ENCODE data around the gene MTFMT.
A peak's percentile ranks its signal among the peaks of the same experiment; 100 is the strongest.
"Not testable (repeated sequence)": the region's sequence is repeated elsewhere in the genome, so short reads cannot be mapped to it uniquely, and the experiment has no call there.

The MTFMT gene

DNA sequence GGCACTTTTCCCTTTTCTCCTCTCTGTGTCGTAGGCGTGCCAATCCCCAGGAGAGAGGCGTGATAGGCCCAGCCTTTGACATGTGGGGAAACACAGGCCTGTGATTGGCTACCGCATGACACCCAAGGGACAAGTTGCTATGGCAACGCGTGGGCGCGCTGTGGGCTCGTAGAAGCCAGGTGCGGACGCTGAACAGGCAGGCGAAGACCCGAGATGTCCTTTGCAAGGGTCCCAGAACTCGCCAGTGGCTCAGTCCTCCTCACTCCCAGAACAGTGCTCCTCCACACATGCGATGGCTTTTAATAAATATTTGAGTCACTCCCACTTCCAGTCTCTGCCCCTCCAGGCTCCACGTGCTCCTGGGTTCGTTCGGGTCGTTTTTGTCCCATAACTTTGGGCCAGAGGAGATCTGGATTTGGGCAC, 20.0 kb upstream of the MTFMT start:
- H3K4me3 ChIP-seq (ENCODE audit: low read length): peak overlapping the region; percentile 28
- no peaks in the 10 kb centered on the region for H3K4me1 ChIP-seq (ENCODE audit: insufficient read depth, low read length)
- WGBS: 9% methylated on average over 19 of the region's 19 CpGs
- H3K27ac ChIP-seq (ENCODE audit: low read depth, low read length): no peak overlapping the region
- no peaks in the 10 kb centered on the region for H3K9me3 ChIP-seq (ENCODE audit: insufficient read depth, low read depth, low read length)
- no peak overlapping the region for H3K9ac ChIP-seq (ENCODE audit: low read depth, low read length)
- no peaks in the 10 kb centered on the region for H3K36me3 ChIP-seq (ENCODE audit: insufficient read depth, low read length)
- no peaks in the 10 kb centered on the region for H3K27me3 ChIP-seq (ENCODE audit: insufficient read depth, low read length)

GRCh38 chr15:65048241-65048640, 18.8 kb upstream of the MTFMT start:
- no peaks in the 10 kb centered on the region for H3K27me3 ChIP-seq (ENCODE audit: insufficient read depth, low read length)
- H3K36me3 ChIP-seq (ENCODE audit: insufficient read depth, low read length): no peaks in the 10 kb centered on the region
- 95% methylated on average over 2 of the region's 2 CpGs for WGBS
- H3K9ac ChIP-seq (ENCODE audit: low read depth, low read length): no peak overlapping the region
- no peaks in the 10 kb centered on the region for H3K4me1 ChIP-seq (ENCODE audit: insufficient read depth, low read length)
- H3K9me3 ChIP-seq (ENCODE audit: insufficient read depth, low read depth, low read length): no peaks in the 10 kb centered on the region
- no peak overlapping the region for H3K27ac ChIP-seq (ENCODE audit: low read depth, low read length)
- H3K4me3 ChIP-seq (ENCODE audit: low read length): no peak overlapping the region

DNA sequence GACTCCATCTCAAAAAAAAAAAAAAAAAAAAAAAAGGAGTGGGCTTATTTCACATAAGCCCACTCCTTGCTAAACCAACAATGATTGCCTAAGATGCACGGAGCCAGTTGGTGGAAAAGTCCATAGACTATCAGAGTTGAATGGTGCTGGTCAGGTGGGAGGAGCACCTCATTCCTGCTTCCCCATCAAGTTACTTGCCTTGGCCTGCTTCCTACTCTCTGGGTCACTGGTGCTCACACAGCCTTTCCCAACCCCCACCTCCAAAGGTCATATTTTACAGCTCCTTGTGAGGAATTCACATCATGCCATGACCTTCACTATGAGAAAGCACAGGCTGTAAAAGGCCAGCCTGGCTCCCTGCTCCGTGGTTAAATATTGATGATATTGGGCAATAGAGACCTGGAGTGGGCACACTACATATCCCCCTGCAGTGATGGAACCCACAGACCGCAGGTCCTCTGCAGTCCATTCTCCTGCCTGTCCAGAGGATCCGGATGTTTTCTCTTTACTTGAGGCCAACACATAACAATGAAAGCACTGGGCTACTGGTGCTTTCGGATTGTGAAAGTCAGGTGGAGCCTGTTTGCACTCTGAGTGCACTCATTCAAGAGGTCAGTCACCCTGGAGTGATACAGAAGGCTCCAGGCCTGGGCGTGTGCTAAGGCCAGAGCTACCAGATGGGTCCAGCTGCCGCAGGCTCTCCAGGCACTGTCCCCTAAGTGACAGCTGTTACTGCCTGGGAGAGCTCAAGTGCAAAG, 15.5 kb upstream of the MTFMT start, which contains the start of gene SLC51B:
TSS of gene SLC51B (plus strand) at position 664 of the 758 bp plus-strand sequence. CDS start 4,618 bp downstream, outside the sequence.
- WGBS: 88% methylated on average over 7 of the region's 7 CpGs
- Histone ChIP-seq H3K27me3 (ENCODE audit: insufficient read depth, low read length) (no peaks in the 10 kb centered on the region), H3K4me1 (ENCODE audit: insufficient read depth, low read length) (no peaks in the 10 kb centered on the region), H3K27ac (ENCODE audit: low read depth, low read length) (no peak within 1 kb of the TSS), H3K9me3 (ENCODE audit: insufficient read depth, low read depth, low read length) (no peaks in the 10 kb centered on the region), H3K4me3 (ENCODE audit: low read length) (no peak within 1 kb of the TSS), H3K36me3 (ENCODE audit: insufficient read depth, low read length) (no peaks in the 10 kb centered on the region), H3K9ac (ENCODE audit: low read depth, low read length) (no peak within 1 kb of the TSS)

- H3K36me3 ChIP-seq (ENCODE audit: insufficient read depth, low read length); H3K9ac ChIP-seq (ENCODE audit: low read depth, low read length); H3K27me3 ChIP-seq (ENCODE audit: insufficient read depth, low read length); H3K4me1 ChIP-seq (ENCODE audit: insufficient read depth, low read length); H3K9me3 ChIP-seq (ENCODE audit: insufficient read depth, low read depth, low read length); H3K27ac ChIP-seq (ENCODE audit: low read depth, low read length); H3K4me3 ChIP-seq (ENCODE audit: low read length): not testable (repeated sequence)
- 92% methylated on average over 5 of the region's 5 CpGs for WGBS
Measured at GRCh38 chr15:65044218-65044617, 14.8 kb upstream of the MTFMT start.

DNA sequence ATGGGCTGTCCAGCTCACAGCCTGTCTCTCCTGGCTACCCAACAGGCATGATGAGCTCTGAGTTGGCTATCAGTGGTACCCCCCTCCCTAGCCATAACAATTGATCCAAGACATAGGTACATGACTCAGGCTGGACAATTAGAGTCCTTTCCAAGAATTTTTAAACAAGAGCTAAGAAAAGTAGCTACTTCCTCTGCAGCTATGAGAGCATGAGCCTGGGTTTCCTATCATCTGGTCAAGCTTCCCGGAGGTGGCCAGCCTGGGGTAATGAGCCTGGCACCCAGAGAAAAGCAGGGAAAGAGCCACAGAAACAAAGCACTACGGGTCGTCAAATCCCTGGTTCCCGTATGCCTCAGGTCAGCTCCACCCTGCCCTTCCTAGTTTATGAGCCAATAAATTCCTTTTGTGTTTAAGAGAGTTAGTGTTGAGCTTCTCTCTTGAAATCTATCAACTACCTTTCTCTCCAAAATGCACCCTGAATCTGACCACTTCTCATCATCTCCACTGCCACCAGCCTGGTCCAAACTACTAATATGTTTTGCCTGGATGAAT, 13.4 kb upstream of the MTFMT start:
- Histone ChIP-seq H3K9ac (ENCODE audit: low read depth, low read length) (no peak overlapping the region), H3K27ac (ENCODE audit: low read depth, low read length) (no peak overlapping the region), H3K36me3 (ENCODE audit: insufficient read depth, low read length) (no peaks in the 10 kb centered on the region), H3K4me3 (ENCODE audit: low read length) (no peak overlapping the region), H3K27me3 (ENCODE audit: insufficient read depth, low read length) (no peaks in the 10 kb centered on the region), H3K4me1 (ENCODE audit: insufficient read depth, low read length) (no peaks in the 10 kb centered on the region), H3K9me3 (ENCODE audit: insufficient read depth, low read depth, low read length) (no peaks in the 10 kb centered on the region)
- WGBS: 90% methylated on average over 4 of the region's 4 CpGs

DNA sequence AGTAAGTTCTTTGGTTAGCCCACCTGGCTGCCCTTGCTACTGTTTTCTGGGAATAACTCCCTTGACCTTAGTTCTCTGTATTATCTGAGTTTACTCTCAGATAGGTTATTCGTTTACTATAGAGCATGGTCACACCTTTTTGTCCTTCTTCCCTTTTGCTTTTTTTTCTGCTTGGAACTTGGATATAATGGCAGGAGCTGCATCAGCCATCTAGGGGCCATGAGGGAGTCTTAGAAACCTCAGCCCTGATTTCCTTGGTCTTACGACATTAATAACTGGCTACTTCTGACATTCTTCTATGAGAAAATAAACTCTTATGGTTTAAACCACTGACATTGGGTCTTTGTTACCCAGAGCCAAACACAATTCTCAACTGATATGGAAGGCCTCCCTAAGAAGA, 12.3 kb upstream of the MTFMT start:
- H3K9ac ChIP-seq (ENCODE audit: low read depth, low read length): no peak overlapping the region
- H3K4me1 ChIP-seq (ENCODE audit: insufficient read depth, low read length): no peaks in the 10 kb centered on the region
- H3K9me3 ChIP-seq (ENCODE audit: insufficient read depth, low read depth, low read length): no peaks in the 10 kb centered on the region
- no peak overlapping the region for H3K4me3 ChIP-seq (ENCODE audit: low read length)
- no peaks in the 10 kb centered on the region for H3K36me3 ChIP-seq (ENCODE audit: insufficient read depth, low read length)
- no peaks in the 10 kb centered on the region for H3K27me3 ChIP-seq (ENCODE audit: insufficient read depth, low read length)
- no peak overlapping the region for H3K27ac ChIP-seq (ENCODE audit: low read depth, low read length)
- WGBS: 98% methylated on average over 2 of the region's 2 CpGs

DNA sequence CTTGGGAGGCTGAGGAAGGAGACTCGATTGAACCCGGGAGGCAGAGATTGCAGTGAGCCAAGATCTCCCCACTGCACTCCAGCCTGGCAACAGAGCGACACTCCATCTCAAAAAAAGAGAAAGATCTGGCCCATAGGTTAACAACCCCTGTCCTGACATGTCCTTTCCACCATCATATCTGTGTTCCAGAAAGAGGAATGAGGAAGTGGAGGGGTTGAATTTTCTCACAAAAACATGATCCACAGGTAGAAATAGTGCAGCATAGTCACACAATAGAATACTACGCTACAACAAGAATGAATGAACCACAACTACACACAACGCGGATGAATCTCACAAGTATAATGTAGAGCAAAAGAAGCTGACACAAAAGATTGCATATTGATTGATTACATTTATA, 11.0 kb upstream of the MTFMT start:
- WGBS: 96% methylated on average over 4 of the region's 6 CpGs
- H3K4me1 ChIP-seq (ENCODE audit: insufficient read depth, low read length): no peaks in the 10 kb centered on the region

GRCh38 chr15:65038836-65039235, 9.4 kb upstream of the MTFMT start:
- H3K27ac ChIP-seq (ENCODE audit: low read depth, low read length): no peak overlapping the region

More for the DNA sequence above, 11.0 kb upstream of the MTFMT start:
- no peak overlapping the region for H3K4me3 ChIP-seq (ENCODE audit: low read length)
- H3K27ac ChIP-seq (ENCODE audit: low read depth, low read length): no peak overlapping the region
- H3K27me3 ChIP-seq (ENCODE audit: insufficient read depth, low read length): no peaks in the 10 kb centered on the region
- no peaks in the 10 kb centered on the region for H3K9me3 ChIP-seq (ENCODE audit: insufficient read depth, low read depth, low read length)
- no peaks in the 10 kb centered on the region for H3K36me3 ChIP-seq (ENCODE audit: insufficient read depth, low read length)
- H3K9ac ChIP-seq (ENCODE audit: low read depth, low read length): no peak overlapping the region

DNA sequence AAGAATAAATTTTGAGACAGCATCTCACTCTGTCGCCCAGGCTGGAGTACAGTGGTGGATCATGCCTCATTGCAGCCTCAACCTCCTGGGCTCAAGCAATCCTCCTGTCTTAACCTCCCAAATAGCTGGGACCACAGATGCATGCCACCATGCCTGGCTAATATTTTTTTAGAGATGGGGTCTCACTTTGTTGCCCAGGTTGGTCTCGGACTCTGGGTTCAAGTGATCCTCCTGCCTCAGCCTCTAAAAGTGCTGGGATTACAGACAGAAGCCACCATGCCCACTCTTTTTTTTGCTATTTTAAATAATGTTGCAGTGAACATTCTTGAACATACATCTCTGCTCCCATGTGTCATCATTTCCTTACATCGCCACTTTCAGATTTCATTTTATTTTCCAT, 9.0 kb upstream of the MTFMT start:
- no peak overlapping the region for H3K27ac ChIP-seq (ENCODE audit: low read depth, low read length)
- no peaks in the 10 kb centered on the region for H3K27me3 ChIP-seq (ENCODE audit: insufficient read depth, low read length)
- 94% methylated on average over 3 of the region's 3 CpGs for WGBS
- no peak overlapping the region for H3K9ac ChIP-seq (ENCODE audit: low read depth, low read length)
- H3K9me3 ChIP-seq (ENCODE audit: insufficient read depth, low read depth, low read length): no peaks in the 10 kb centered on the region
- no peak overlapping the region for H3K4me3 ChIP-seq (ENCODE audit: low read length)
- peaks cover 2% of the 10 kb centered on the region; the same call in 1 of the 2 replicates for H3K4me1 ChIP-seq (ENCODE audit: insufficient read depth, low read length)
- no peaks in the 10 kb centered on the region for H3K36me3 ChIP-seq (ENCODE audit: insufficient read depth, low read length)

More at GRCh38 chr15:65038836-65039235, 9.4 kb upstream of the MTFMT start:
- Histone ChIP-seq H3K9ac (ENCODE audit: low read depth, low read length) (no peak overlapping the region), H3K36me3 (ENCODE audit: insufficient read depth, low read length) (no peaks in the 10 kb centered on the region), H3K9me3 (ENCODE audit: insufficient read depth, low read depth, low read length) (no peaks in the 10 kb centered on the region), H3K27me3 (ENCODE audit: insufficient read depth, low read length) (no peaks in the 10 kb centered on the region), H3K4me3 (ENCODE audit: low read length) (no peak overlapping the region), H3K4me1 (ENCODE audit: insufficient read depth, low read length) (no peaks in the 10 kb centered on the region)
- 85% methylated on average over 5 of the region's 5 CpGs for WGBS

DNA sequence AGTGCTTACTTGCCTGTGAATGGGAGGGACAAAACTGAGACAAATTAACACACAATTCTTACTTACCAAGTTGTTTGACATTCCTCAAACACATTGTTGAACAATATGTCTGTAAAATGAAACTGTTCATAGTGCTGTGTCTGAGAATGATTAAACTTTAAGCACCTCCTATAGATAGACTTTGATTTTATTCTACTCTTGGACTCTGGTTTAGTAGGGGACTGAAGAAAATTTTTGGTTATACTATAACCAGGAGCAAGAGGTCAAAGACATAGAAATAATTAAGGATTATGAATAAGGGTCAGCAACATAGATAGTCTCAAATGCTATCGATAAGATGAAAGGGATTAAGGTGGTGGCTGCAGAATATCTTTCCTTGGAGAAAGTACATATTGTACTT, 7.9 kb upstream of the MTFMT start:
- Histone ChIP-seq H3K9me3 (ENCODE audit: insufficient read depth, low read depth, low read length) (no peaks in the 10 kb centered on the region), H3K9ac (ENCODE audit: low read depth, low read length) (no peak overlapping the region), H3K27me3 (ENCODE audit: insufficient read depth, low read length) (no peaks in the 10 kb centered on the region), H3K4me1 (ENCODE audit: insufficient read depth, low read length) (peaks cover 5% of the 10 kb centered on the region; the same call in 1 of the 2 replicates), H3K36me3 (ENCODE audit: insufficient read depth, low read length) (no peaks in the 10 kb centered on the region), H3K27ac (ENCODE audit: low read depth, low read length) (no peak overlapping the region), H3K4me3 (ENCODE audit: low read length) (no peak overlapping the region)
- 95% methylated on average over 1 of the region's 1 CpG for WGBS

- Histone ChIP-seq H3K9ac (ENCODE audit: low read depth, low read length) (no peak overlapping the region), H3K27ac (ENCODE audit: low read depth, low read length) (no peak overlapping the region), H3K4me1 (ENCODE audit: insufficient read depth, low read length) (peaks cover 5% of the 10 kb centered on the region; the same call in 1 of the 2 replicates), H3K27me3 (ENCODE audit: insufficient read depth, low read length) (no peaks in the 10 kb centered on the region), H3K36me3 (ENCODE audit: insufficient read depth, low read length) (no peaks in the 10 kb centered on the region), H3K9me3 (ENCODE audit: insufficient read depth, low read depth, low read length) (no peaks in the 10 kb centered on the region), H3K4me3 (ENCODE audit: low read length) (no peak overlapping the region)
- 94% methylated on average over 11 of the region's 11 CpGs for WGBS
Measured at GRCh38 chr15:65034719-65035118, 5.3 kb upstream of the MTFMT start.

Data from HUES64 (cell line).